ENCODE data around the gene AGAP1. TPM values are rescaled to one million over a fixed set of nuclear protein-coding genes. Genes with fewer than 3 reads are reported as not detected.
A peak's percentile ranks its signal among the peaks of the same experiment; 100 is the strongest.

The AGAP1 gene
- total and polyA plus RNA-seq, 4 donors, result 36.1 to 79.4 (median 52.6) TPM

- DNase-seq (ENCODE audit: low read depth in 4 of 6, low spot score in 6 of 6), result no peak
- WGBS (ENCODE audit: insufficient coverage), result no CpG with 5 or more reads among the region's 2 CpGs
- Histone ChIP-seq H3K27me3 (ENCODE audit: control insufficient read depth, insufficient read depth, low read length) (no peaks in the 10 kb centered on the region), H3K4me3 (ENCODE audit: low read depth, low read length) (no peak overlapping the region), H3K36me3 (ENCODE audit: control insufficient read depth, insufficient read depth, low read length) (no peaks in the 10 kb centered on the region), H3K4me1 (ENCODE audit: control insufficient read depth, insufficient read depth, low read length) (peaks cover 50% of the 10 kb centered on the region), H3K27ac (ENCODE audit: low read depth, low read length) (no peak overlapping the region), H3K9me3 (ENCODE audit: control insufficient read depth, insufficient read depth, low read length) (no peaks in the 10 kb centered on the region)
Observed at GRCh38 chr2:235639885-235640284, 146.0 kb downstream of the AGAP1 start.

DNA sequence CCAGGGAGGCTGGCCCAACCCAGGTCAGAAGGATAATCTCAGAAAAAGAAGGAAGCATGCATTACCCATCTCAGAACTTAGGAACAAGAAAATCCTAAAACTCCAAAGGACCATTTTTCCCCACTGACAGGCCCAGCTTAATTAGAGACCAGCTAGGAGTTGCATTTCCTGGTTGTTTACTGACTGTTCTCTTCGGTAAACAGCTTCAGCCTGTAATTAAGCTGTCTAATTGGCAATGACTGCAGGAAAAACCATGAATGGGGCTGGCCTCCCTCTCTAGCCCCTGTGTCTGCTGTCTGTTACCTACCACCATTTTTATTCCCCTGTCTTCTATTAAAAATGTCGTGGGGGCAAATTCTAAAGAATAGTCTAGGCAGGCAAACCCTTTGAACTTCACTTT lies 146.5 kb downstream of the AGAP1 start:
- WGBS (ENCODE audit: insufficient coverage), result 18% methylated on average over 1 of the region's 2 CpGs
- H3K27ac ChIP-seq (ENCODE audit: low read depth, low read length), result no peak overlapping the region
- H3K4me1 ChIP-seq (ENCODE audit: control insufficient read depth, insufficient read depth, low read length), result peaks cover 51% of the 10 kb centered on the region
- no peak overlapping the region for H3K4me3 ChIP-seq (ENCODE audit: low read depth, low read length)
- H3K9me3 ChIP-seq (ENCODE audit: control insufficient read depth, insufficient read depth, low read length), result no peaks in the 10 kb centered on the region
- no peaks in the 10 kb centered on the region for H3K27me3 ChIP-seq (ENCODE audit: control insufficient read depth, insufficient read depth, low read length)
- peak in 2 of 6 donors; percentile 39 to 69 for DNase-seq (ENCODE audit: low read depth in 4 of 6, low spot score in 6 of 6)
- H3K36me3 ChIP-seq (ENCODE audit: control insufficient read depth, insufficient read depth, low read length), result no peaks in the 10 kb centered on the region

GRCh38 chr2:235640926-235641723 lies 147.3 kb downstream of the AGAP1 start:
- no peaks in the 10 kb centered on the region for H3K9me3 ChIP-seq (ENCODE audit: control insufficient read depth, insufficient read depth, low read length)
- H3K4me3 ChIP-seq (ENCODE audit: low read depth, low read length), result no peak overlapping the region
- H3K36me3 ChIP-seq (ENCODE audit: control insufficient read depth, insufficient read depth, low read length), result no peaks in the 10 kb centered on the region
- peak in 1 of 6 donors; percentile 59 for DNase-seq (ENCODE audit: low read depth in 4 of 6, low spot score in 6 of 6)
- WGBS (ENCODE audit: insufficient coverage), result 30% methylated on average over 2 of the region's 11 CpGs
- no peak overlapping the region for H3K27ac ChIP-seq (ENCODE audit: low read depth, low read length)
- H3K27me3 ChIP-seq (ENCODE audit: control insufficient read depth, insufficient read depth, low read length), result no peaks in the 10 kb centered on the region
- peaks cover 52% of the 10 kb centered on the region for H3K4me1 ChIP-seq (ENCODE audit: control insufficient read depth, insufficient read depth, low read length)

- Histone ChIP-seq H3K9me3 (ENCODE audit: control insufficient read depth, insufficient read depth, low read length) (no peaks in the 10 kb centered on the region), H3K4me3 (ENCODE audit: low read depth, low read length) (no peak overlapping the region), H3K27me3 (ENCODE audit: control insufficient read depth, insufficient read depth, low read length) (no peaks in the 10 kb centered on the region), H3K27ac (ENCODE audit: low read depth, low read length) (no peak overlapping the region), H3K36me3 (ENCODE audit: control insufficient read depth, insufficient read depth, low read length) (no peaks in the 10 kb centered on the region), H3K4me1 (ENCODE audit: control insufficient read depth, insufficient read depth, low read length) (peaks cover 52% of the 10 kb centered on the region)
- WGBS (ENCODE audit: insufficient coverage), result 83% methylated on average over 7 of the region's 8 CpGs
- DNase-seq (ENCODE audit: low read depth in 4 of 6, low spot score in 6 of 6), result no peak
Observed at GRCh38 chr2:235641956-235642355, 148.1 kb downstream of the AGAP1 start.

DNA sequence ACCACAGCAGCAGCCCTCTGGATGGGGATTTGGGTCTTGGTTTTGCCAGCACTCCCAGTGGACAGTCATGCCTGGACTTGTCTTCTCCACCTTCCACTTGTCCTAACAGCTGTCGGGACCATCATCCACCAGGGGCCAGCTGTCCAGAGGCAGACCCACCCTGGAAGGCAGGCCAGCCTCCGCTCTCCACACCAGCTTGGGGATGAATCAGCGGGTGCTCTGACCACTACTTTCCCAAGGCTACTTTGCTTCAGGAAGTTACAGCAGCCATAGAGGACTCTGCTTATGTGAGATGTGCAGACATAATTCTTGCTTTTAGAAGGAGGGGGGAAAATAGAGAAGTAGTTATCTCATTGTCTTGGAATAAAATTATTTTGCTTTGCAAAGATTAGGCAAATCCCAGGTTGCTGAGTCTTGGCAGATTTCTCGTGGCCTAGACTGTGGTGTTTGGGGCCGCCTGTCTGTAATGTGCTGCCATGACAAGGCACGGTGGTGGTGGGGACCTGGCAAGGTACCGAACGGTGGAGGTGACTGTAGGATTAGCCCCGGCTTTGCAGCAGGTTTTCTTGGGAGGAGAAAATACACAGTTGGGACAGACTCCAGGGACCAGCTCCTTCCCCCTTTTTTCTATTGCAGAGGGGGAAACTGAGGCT lies 148.7 kb downstream of the AGAP1 start:
- Histone ChIP-seq H3K4me3 (ENCODE audit: low read depth, low read length) (no peak overlapping the region), H3K9me3 (ENCODE audit: control insufficient read depth, insufficient read depth, low read length) (no peaks in the 10 kb centered on the region), H3K27ac (ENCODE audit: low read depth, low read length) (no peak overlapping the region)

DNA sequence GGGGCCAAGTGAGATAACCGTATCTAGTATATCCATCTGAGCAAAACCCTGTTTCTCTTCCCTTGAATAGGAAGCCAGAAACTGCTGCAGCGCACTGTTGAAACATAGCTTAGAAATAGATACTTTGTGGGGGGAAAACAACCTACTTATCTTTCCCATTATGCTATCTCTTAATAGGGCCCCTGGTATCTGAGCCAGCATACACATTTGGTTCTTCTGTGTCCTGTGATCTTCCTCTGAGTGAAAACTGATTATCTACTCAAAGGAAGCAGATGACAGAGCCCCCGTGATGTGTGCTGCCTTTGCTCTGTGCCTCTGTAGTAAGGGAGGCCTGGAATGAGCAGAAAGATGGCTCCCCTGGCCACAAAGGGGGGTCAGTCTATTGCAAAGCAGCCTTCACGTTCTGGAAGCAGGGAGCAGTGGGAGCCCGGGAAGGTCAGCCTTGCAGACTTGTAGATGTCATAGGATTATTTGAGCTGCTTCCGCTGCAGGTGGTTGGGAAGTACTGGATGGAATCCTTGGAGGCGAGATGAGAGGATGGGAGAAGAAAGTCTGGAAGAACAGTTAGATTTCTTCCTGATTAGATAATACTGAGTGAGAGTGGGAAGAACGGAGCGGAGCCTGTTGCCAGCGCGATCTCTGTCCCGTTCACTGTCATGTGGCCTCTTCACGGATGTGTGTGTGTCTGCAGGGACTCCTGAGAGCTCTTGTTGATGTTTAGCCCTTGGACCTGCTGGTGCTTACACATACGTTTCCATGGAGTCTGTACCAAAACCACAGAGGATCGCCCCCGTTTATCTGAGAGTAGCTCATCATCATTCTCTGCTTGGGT lies 150.1 kb downstream of the AGAP1 start:
- DNase-seq (ENCODE audit: low read depth in 4 of 6, low spot score in 6 of 6), result peak in 2 of 6 donors; percentile 40 to 58

More for the DNA sequence above, 148.7 kb downstream of the AGAP1 start:
- H3K4me1 ChIP-seq (ENCODE audit: control insufficient read depth, insufficient read depth, low read length), result peaks cover 52% of the 10 kb centered on the region
- no peaks in the 10 kb centered on the region for H3K36me3 ChIP-seq (ENCODE audit: control insufficient read depth, insufficient read depth, low read length)
- 93% methylated on average over 8 of the region's 9 CpGs for WGBS (ENCODE audit: insufficient coverage)
- H3K27me3 ChIP-seq (ENCODE audit: control insufficient read depth, insufficient read depth, low read length), result no peaks in the 10 kb centered on the region
- no peak for DNase-seq (ENCODE audit: low read depth in 4 of 6, low spot score in 6 of 6)

GRCh38 chr2:235647264-235647663 lies 153.4 kb downstream of the AGAP1 start:
- no peaks in the 10 kb centered on the region for H3K27me3 ChIP-seq (ENCODE audit: control insufficient read depth, insufficient read depth, low read length)
- H3K36me3 ChIP-seq (ENCODE audit: control insufficient read depth, insufficient read depth, low read length), result no peaks in the 10 kb centered on the region
- no peak overlapping the region for H3K27ac ChIP-seq (ENCODE audit: low read depth, low read length)
- no peak overlapping the region for H3K4me3 ChIP-seq (ENCODE audit: low read depth, low read length)
- 100% methylated on average over 2 of the region's 6 CpGs for WGBS (ENCODE audit: insufficient coverage)
- DNase-seq (ENCODE audit: low read depth in 4 of 6, low spot score in 6 of 6), result no peak
- no peaks in the 10 kb centered on the region for H3K9me3 ChIP-seq (ENCODE audit: control insufficient read depth, insufficient read depth, low read length)
- H3K4me1 ChIP-seq (ENCODE audit: control insufficient read depth, insufficient read depth, low read length), result peaks cover 21% of the 10 kb centered on the region

More for the DNA sequence above, 150.1 kb downstream of the AGAP1 start:
- Histone ChIP-seq H3K9me3 (ENCODE audit: control insufficient read depth, insufficient read depth, low read length) (no peaks in the 10 kb centered on the region), H3K27ac (ENCODE audit: low read depth, low read length) (peak overlapping the region; percentile 36), H3K27me3 (ENCODE audit: control insufficient read depth, insufficient read depth, low read length) (no peaks in the 10 kb centered on the region), H3K4me1 (ENCODE audit: control insufficient read depth, insufficient read depth, low read length) (peaks cover 41% of the 10 kb centered on the region), H3K36me3 (ENCODE audit: control insufficient read depth, insufficient read depth, low read length) (no peaks in the 10 kb centered on the region), H3K4me3 (ENCODE audit: low read depth, low read length) (no peak overlapping the region)
- WGBS (ENCODE audit: insufficient coverage), result 63% methylated on average over 14 of the region's 16 CpGs

- no peaks in the 10 kb centered on the region for H3K27me3 ChIP-seq (ENCODE audit: control insufficient read depth, insufficient read depth, low read length)
- H3K36me3 ChIP-seq (ENCODE audit: control insufficient read depth, insufficient read depth, low read length), result no peaks in the 10 kb centered on the region
- H3K27ac ChIP-seq (ENCODE audit: low read depth, low read length), result no peak overlapping the region
- no peak overlapping the region for H3K4me3 ChIP-seq (ENCODE audit: low read depth, low read length)
- DNase-seq (ENCODE audit: low read depth in 4 of 6, low spot score in 6 of 6), result no peak
- WGBS (ENCODE audit: insufficient coverage), result no CpG with 5 or more reads among the region's 3 CpGs
- no peaks in the 10 kb centered on the region for H3K9me3 ChIP-seq (ENCODE audit: control insufficient read depth, insufficient read depth, low read length)
- H3K4me1 ChIP-seq (ENCODE audit: control insufficient read depth, insufficient read depth, low read length), result peaks cover 14% of the 10 kb centered on the region
Observed at GRCh38 chr2:235647877-235648276, 154.0 kb downstream of the AGAP1 start.

DNA sequence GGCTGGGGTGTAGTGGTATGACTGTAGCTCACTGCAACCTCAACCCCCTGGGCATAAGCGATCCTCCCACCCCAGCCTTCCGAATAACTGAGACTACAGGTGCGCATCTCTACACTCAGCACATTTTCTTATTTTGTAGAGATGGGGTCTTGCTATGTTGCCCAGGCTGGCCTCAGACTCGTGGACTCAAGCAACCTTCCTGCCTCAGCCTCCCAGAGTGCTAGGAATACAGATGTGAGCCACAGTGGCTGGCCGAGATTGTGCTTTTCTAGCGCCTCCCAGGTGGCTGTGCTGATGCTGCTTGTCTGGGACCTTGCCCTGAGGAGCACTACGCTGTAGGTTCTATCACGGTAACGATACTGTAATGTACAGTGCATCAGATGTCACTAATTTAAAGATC lies 155.6 kb downstream of the AGAP1 start:
- no peaks in the 10 kb centered on the region for H3K9me3 ChIP-seq (ENCODE audit: control insufficient read depth, insufficient read depth, low read length)
- 79% methylated on average over 5 of the region's 9 CpGs for WGBS (ENCODE audit: insufficient coverage)
- H3K27ac ChIP-seq (ENCODE audit: low read depth, low read length), result no peak overlapping the region
- no peaks in the 10 kb centered on the region for H3K36me3 ChIP-seq (ENCODE audit: control insufficient read depth, insufficient read depth, low read length)
- peaks cover 6% of the 10 kb centered on the region for H3K4me1 ChIP-seq (ENCODE audit: control insufficient read depth, insufficient read depth, low read length)
- no peak overlapping the region for H3K4me3 ChIP-seq (ENCODE audit: low read depth, low read length)
- no peaks in the 10 kb centered on the region for H3K27me3 ChIP-seq (ENCODE audit: control insufficient read depth, insufficient read depth, low read length)
- DNase-seq (ENCODE audit: low read depth in 4 of 6, low spot score in 6 of 6), result no peak

Data from spinal cord (tissue), 10 donors.